OCI-LY1 (cell line): Measurements from ENCODE around the gene KCNK7.

Experiments
- H2AFZ ChIP-seq: fragments of 200-600 bp; sonication (generic), shearing (Covaris generic); 2 replicates; pipeline ENCODE4 v1.6.0; 2014; ENCODE audit warnings: antibody characterized with exemption, mild to moderate bottlenecking, low read length
- H3F3A ChIP-seq: fragments of 200-600 bp; sonication (generic), shearing (Covaris generic); 2 replicates; pipeline ENCODE4 v1.6.0; 2014; ENCODE audit warnings: mild to moderate bottlenecking, antibody characterized with exemption, low read length, moderate library complexity; ENCODE audit not compliant: insufficient read depth
- H3K27ac ChIP-seq: fragments of 200-600 bp; sonication (generic); 2 replicates; pipeline ENCODE4 v1.5.1; 2014; ENCODE audit warnings: low read length, mixed run types, mild to moderate bottlenecking, low read depth; ENCODE audit not compliant: poor library complexity, severe bottlenecking
- H3K27me3 ChIP-seq: fragments of 200-600 bp; sonication (generic); 2 replicates; pipeline ENCODE4 v1.6.0; 2014; ENCODE audit warnings: antibody characterized with exemption, mild to moderate bottlenecking, low read length, moderate library complexity; ENCODE audit not compliant: insufficient read depth
- H3K36me3 ChIP-seq: fragments of 200-600 bp; sonication (generic); 2 replicates; pipeline ENCODE4 v1.6.1; 2014; ENCODE audit warnings: mild to moderate bottlenecking, antibody characterized with exemption, low read length, moderate library complexity, mixed read lengths; ENCODE audit not compliant: insufficient read depth
- H3K4me1 ChIP-seq: fragments of 200-600 bp; sonication (generic); 2 replicates; pipeline ENCODE4 v1.5.1; 2014; ENCODE audit warnings: mild to moderate bottlenecking, low read length, moderate library complexity; ENCODE audit not compliant: insufficient read depth, severe bottlenecking
- H3K4me2 ChIP-seq: fragments of 200-600 bp; sonication (generic), shearing (Covaris generic); 2 replicates; pipeline ENCODE4 v1.6.1; 2014; ENCODE audit warnings: low read length
- H3K4me3 ChIP-seq: fragments of 200-600 bp; sonication (generic); 2 replicates; pipeline ENCODE4 v1.5.1; 2014; ENCODE audit warnings: low read length, low read depth, mild to moderate bottlenecking, mixed read lengths; ENCODE audit not compliant: poor library complexity, severe bottlenecking
- H3K79me2 ChIP-seq: fragments of 200-600 bp; shearing (Covaris generic); 2 replicates; pipeline ENCODE4 v1.6.1; 2016; ENCODE audit warnings: mixed run types, low read length, mixed read lengths; ENCODE audit not compliant: insufficient read depth
- H3K9ac ChIP-seq: fragments of 200-600 bp; sonication (generic), shearing (Covaris generic); 2 replicates; pipeline ENCODE4 v1.6.1; 2014; ENCODE audit warnings: mild to moderate bottlenecking, low read length, mixed read lengths
- H3K9me2 ChIP-seq: fragments of 200-600 bp; sonication (generic), shearing (Covaris generic); 2 replicates; pipeline ENCODE4 v1.6.1; 2014; ENCODE audit warnings: low read depth, mild to moderate bottlenecking, low read length, mixed read lengths
- H3K9me3 ChIP-seq: fragments of 200-600 bp; shearing (Covaris generic); 2 replicates; pipeline ENCODE4 v1.6.1; 2014; ENCODE audit warnings: low read length, mixed read lengths
- H4K20me1 ChIP-seq: fragments of 200-600 bp; sonication (generic), shearing (Covaris generic); 2 replicates; pipeline ENCODE4 v1.6.0; 2016; ENCODE audit warnings: mild to moderate bottlenecking, low read length; ENCODE audit not compliant: insufficient read depth
- CTCF ChIP-seq: fragments of 200-600 bp; sonication (generic), shearing (Covaris generic); IDR thresholded peaks from 2 replicates; pipeline ENCODE4 v1.5.1; 2017; ENCODE audit warnings: mild to moderate bottlenecking, antibody characterized with exemption, low read length, moderate library complexity, mixed read lengths
- EZH2 ChIP-seq: fragments of 200-600 bp; sonication (generic), shearing (Covaris generic); IDR thresholded peaks from 2 replicates; pipeline ENCODE4 v1.8.0; 2017; ENCODE audit warnings: borderline replicate concordance, mixed run types, mild to moderate bottlenecking, antibody characterized with exemption, low read length, moderate library complexity, mixed read lengths

The KCNK7 gene

DNA sequence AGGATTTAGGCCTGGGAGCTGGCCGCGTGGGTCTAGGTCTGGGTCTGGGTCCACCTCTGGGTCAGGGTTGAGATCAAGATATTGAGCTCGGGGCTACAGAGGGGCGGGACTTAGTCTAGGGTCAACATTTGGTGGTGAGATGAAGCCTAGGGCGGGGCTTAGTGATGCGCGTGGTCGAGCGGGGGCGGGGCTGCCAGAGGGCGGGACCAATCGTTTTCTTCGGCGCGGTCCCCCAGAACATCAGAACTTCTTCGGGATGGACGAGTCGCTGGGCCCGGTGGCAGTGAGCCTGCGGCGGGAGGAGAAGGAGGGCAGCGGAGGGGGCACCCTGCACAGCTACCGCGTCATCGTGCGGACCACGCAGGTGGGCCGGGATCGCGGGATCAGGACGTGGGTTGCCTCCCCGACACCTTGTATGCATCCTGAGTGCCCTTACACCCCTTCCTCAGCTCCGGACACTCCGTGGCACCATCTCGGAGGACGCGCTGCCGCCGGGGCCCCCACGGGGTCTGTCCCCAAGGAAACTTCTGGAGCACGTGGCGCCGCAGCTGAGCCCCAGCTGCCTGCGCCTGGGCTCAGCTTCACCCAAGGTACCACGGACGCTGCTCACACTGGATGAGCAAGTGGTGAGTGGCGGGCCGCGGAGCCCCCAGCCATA is 46.5 kb upstream of the KCNK7 start:
- H3K9ac ChIP-seq: no peak overlapping the region

GRCh38 chr11:65641297-65642013 is 45.9 kb upstream of the KCNK7 start:
- Histone ChIP-seq H3K79me2 (no peaks in the 10 kb centered on the region), H3K36me3 (peaks cover 49% of the 10 kb centered on the region; the same call in 1 of the 2 replicates), H3K27me3 (no peaks in the 10 kb centered on the region), H3F3A (no peaks in the 10 kb centered on the region), H3K27ac (peak overlapping the region; percentile 97), H3K4me3 (peak overlapping the region; percentile 88), H3K9me2 (no peaks in the 10 kb centered on the region), H3K9me3 (no peaks in the 10 kb centered on the region), H3K9ac (peak overlapping the region; percentile 68), H4K20me1 (no peaks in the 10 kb centered on the region), H2AFZ (no peak overlapping the region), H3K4me2 (peak overlapping the region; percentile 93), H3K4me1 (peaks cover 37% of the 10 kb centered on the region)
- no peak for TF ChIP-seq EZH2
- TF ChIP-seq CTCF: no peak

More for the DNA sequence above, 46.5 kb upstream of the KCNK7 start:
- Histone ChIP-seq H3K27ac (no peak overlapping the region), H3F3A (no peaks in the 10 kb centered on the region), H3K79me2 (no peaks in the 10 kb centered on the region), H4K20me1 (no peaks in the 10 kb centered on the region), H3K9me2 (no peaks in the 10 kb centered on the region), H3K27me3 (no peaks in the 10 kb centered on the region), H3K4me2 (peak overlapping the region; percentile 93; the same call in 1 of the 2 replicates), H3K4me3 (peak overlapping the region; percentile 88), H3K9me3 (no peaks in the 10 kb centered on the region), H2AFZ (no peak overlapping the region), H3K36me3 (peaks cover 47% of the 10 kb centered on the region; the same call in 1 of the 2 replicates), H3K4me1 (peaks cover 37% of the 10 kb centered on the region)
- no peak for TF ChIP-seq CTCF
- TF ChIP-seq EZH2: no peak

DNA sequence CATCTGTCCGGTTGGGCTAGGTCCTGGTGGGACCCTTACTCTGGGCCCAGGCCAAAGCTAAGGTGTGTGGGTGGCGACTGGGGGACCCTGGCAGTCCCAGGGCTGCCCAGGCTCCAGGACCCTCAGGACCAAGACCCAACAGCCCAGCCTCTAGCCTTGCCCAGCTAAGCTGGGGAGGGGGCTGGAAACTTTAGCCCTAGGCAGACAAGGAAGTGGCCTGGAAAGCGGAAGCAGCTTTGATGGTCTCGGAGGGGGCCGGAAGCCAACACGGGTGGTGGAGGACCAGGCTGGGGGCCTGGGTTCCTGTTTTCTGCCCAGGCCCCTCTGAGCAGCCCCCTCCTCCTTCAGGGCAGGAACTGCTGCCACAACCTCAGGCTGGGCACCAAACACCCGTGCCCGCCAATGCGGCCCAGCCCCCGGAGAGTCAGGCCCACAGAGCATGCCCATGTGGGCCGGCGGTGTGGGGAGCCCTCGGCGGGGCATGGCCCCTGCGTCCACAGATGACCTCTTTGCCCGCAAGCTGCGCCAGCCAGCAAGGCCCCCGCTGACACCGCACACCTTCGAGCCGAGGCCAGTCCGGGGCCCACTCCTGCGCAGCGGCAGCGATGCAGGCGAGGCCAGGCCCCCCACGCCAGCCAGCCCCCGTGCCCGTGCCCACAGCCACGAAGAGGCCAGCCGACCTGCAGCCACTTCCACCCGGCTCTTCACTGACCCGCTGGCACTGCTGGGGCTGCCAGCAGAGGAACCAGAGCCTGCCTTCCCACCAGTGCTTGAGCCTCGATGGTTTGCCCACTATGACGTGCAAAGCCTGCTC is 45.1 kb upstream of the KCNK7 start:
- Histone ChIP-seq H3K4me2 (peak overlapping the region; percentile 93), H3K9me3 (no peaks in the 10 kb centered on the region), H4K20me1 (no peaks in the 10 kb centered on the region), H3F3A (no peaks in the 10 kb centered on the region), H3K27ac (peak overlapping the region; percentile 97), H3K9me2 (no peaks in the 10 kb centered on the region), H3K79me2 (no peaks in the 10 kb centered on the region), H3K9ac (peak overlapping the region; percentile 68), H3K27me3 (no peaks in the 10 kb centered on the region), H3K4me1 (peaks cover 37% of the 10 kb centered on the region), H3K36me3 (peaks cover 49% of the 10 kb centered on the region), H2AFZ (no peak overlapping the region), H3K4me3 (peak overlapping the region; percentile 88)
- TF ChIP-seq CTCF: no peak
- TF ChIP-seq EZH2: no peak
